K562 (cell line): ENCODE results near the gene SLC35G2. TPM values are rescaled to one million over a fixed set of nuclear protein-coding genes. Genes with fewer than 3 reads are reported as not detected.
"Not testable (repeated sequence)": the region's sequence is repeated elsewhere in the genome, so short reads cannot be mapped to it uniquely, and the experiment has no call there.

Experiments
- ATAC-seq: fragments of 200-7000 bp; cut with Tn5 transposase; 3 replicates; pipeline ENCODE4 v1.9.1; 2020; ENCODE audit warnings: moderate library complexity
- BruUV-seq: library from RNA; stranded (reverse); fragments of 400-500 nt; replicated peaks from 2 replicates; lab custom pipeline; 2021; lab: Mats Ljungman, UMichigan
- CTCF ChIA-PET: fragments of 300-600 bp; formaldehyde crosslinking; extraction: SDS; loops from one replicate; lab custom pipeline; 2021; ENCODE audit warnings: low intra/inter-chr PET ratio; lab: Yijun Ruan, JAX
- POLR2A ChIA-PET: fragments of 300-600, 350-650 bp; sonication (Branson Sonifier 250); formaldehyde crosslinking; extraction: SDS; loops from one replicate; lab custom pipeline; 2021; ENCODE audit warnings: antibody characterized with exemption, inconsistent platforms; lab: Yijun Ruan, JAX
- DNase-seq, 4 experiments: peaks; one replicate each; pipeline versions ENCODE4 v3.0.0 to v3.0.0-alpha.2; 2011 to 2018; ENCODE audit warnings: low spot score in 3 of 4, mixed read lengths in 3 of 4; ENCODE audit errors: extremely low read depth in 1 of 4
- FAIRE-seq: peaks from 2 replicates; lab custom pipeline; 2011; peaks lifted over from hg19 to GRCh38; lab: Jason Lieb, UNC
- H2AFZ ChIP-seq: 2 replicates; pipeline ENCODE4 v1.6.0; 2011; ENCODE audit warnings: low read depth, low read length, control low read depth, inconsistent platforms
- H3K27ac ChIP-seq: fragments of 200-600 bp; 3 replicates; pipeline ENCODE4 v1.8.0; 2011; ENCODE audit warnings: low read depth, mild to moderate bottlenecking, control low read depth, inconsistent platforms, low read length, moderate library complexity, mixed read lengths; ENCODE audit errors: extremely low read depth
- H3K27me3 ChIP-seq, 2 experiments: fragments of 300-600 bp in 1 of 2; 2 replicates in 1 of 2; 3 replicates in 1 of 2; pipeline versions ENCODE4 v1.6.0 to v1.8.0; 2011; ENCODE audit warnings: inconsistent platforms in 2 of 2, low read length in 2 of 2, mild to moderate bottlenecking in 1 of 2, mixed read lengths in 1 of 2, moderate library complexity in 1 of 2; ENCODE audit not compliant: control insufficient read depth in 2 of 2, insufficient read depth in 2 of 2
- H3K36me3 ChIP-seq: fragments of 300-600 bp; 3 replicates; pipeline ENCODE4 v1.8.0; 2011; ENCODE audit warnings: mild to moderate bottlenecking, low read length, inconsistent platforms; ENCODE audit not compliant: control insufficient read depth, insufficient read depth
- H3K4me1 ChIP-seq, 2 experiments: fragments of 200-600 bp in 1 of 2; replicated peaks in 1 of 2; 2 replicates in 1 of 2; 3 replicates in 1 of 2; pipeline versions ENCODE4 v1.5.1 to v1.8.0; 2011; ENCODE audit warnings: inconsistent platforms in 2 of 2, low read length in 2 of 2, mild to moderate bottlenecking in 1 of 2, mixed read lengths in 1 of 2, moderate library complexity in 1 of 2; ENCODE audit not compliant: control insufficient read depth in 2 of 2, insufficient read depth in 2 of 2
- H3K4me2 ChIP-seq: 2 replicates; pipeline ENCODE4 v1.6.1; 2011; ENCODE audit warnings: low read length, control low read depth, inconsistent platforms, mixed read lengths; ENCODE audit not compliant: insufficient read depth
- H3K4me3 ChIP-seq: fragments of 200-600 bp; sonication (generic), shearing (Covaris generic); 2 replicates; pipeline ENCODE4 v1.5.1; 2016; ENCODE audit warnings: control low read depth, inconsistent platforms
- H3K79me2 ChIP-seq: fragments of 200-600 bp; 3 replicates; pipeline ENCODE4 v1.8.0; 2011; ENCODE audit warnings: low read length, inconsistent platforms; ENCODE audit not compliant: control insufficient read depth, insufficient read depth
- H3K9ac ChIP-seq, 2 experiments: 2 replicates each; pipeline versions ENCODE4 v1.6.0 to v1.6.1; 2011; ENCODE audit warnings: low read depth in 2 of 2, low read length in 2 of 2, control low read depth in 1 of 2, inconsistent platforms in 1 of 2, mild to moderate bottlenecking in 1 of 2, mixed read lengths in 1 of 2; ENCODE audit not compliant: insufficient read depth in 1 of 2
- H3K9me1 ChIP-seq: one replicate; pipeline ENCODE4 v1.6.0; 2011; ENCODE audit warnings: inconsistent platforms, mild to moderate bottlenecking, low read length, moderate library complexity; ENCODE audit not compliant: control insufficient read depth, insufficient read depth
- H3K9me3 ChIP-seq: replicated peaks from 2 replicates; pipeline ENCODE4 v1.5.1; 2011; ENCODE audit warnings: low read depth, low read length, inconsistent platforms; ENCODE audit not compliant: control insufficient read depth, insufficient read depth
- H4K20me1 ChIP-seq: replicated peaks from 2 replicates; pipeline ENCODE4 v1.6.1; 2011; ENCODE audit warnings: low read length, inconsistent platforms, mixed read lengths; ENCODE audit not compliant: control insufficient read depth, insufficient read depth
- CEBPG ChIP-seq, 3 experiments: fragments of 200-800 bp in 1 of 3; sonication (Bioruptor generic) in 1 of 3; sonication (generic) in 1 of 3; formaldehyde crosslinking in 1 of 3; IDR thresholded peaks in 2 of 3; conservative IDR thresholded peaks in 1 of 3; 2 replicates each; pipeline versions ENCODE4 v1.6.1 to v1.8.0; 2016 to 2022; ENCODE audit warnings: missing compliant biosample characterization in 2 of 3, missing genetic modification characterization in 2 of 3, mild to moderate bottlenecking in 1 of 3, missing genetic modification reagents in 1 of 3
- HDAC3 ChIP-seq: fragments of 450-650 bp; IDR thresholded peaks from 2 replicates; pipeline ENCODE4 v1.6.1; 2018; ENCODE audit warnings: borderline replicate concordance, mild to moderate bottlenecking, moderate library complexity; ENCODE audit not compliant: partially characterized antibody
- HNRNPLL ChIP-seq: fragments of 200-400 bp; formaldehyde crosslinking; IDR thresholded peaks from 2 replicates; pipeline ENCODE4 v1.6.1; 2017; ENCODE audit warnings: low read length, low read depth, mild to moderate bottlenecking; ENCODE audit not compliant: poor library complexity, severe bottlenecking
- PRMT5 ChIP-seq: sonication (generic); formaldehyde crosslinking; IDR thresholded peaks from 2 replicates; pipeline ENCODE4 v1.5.0; 2020; ENCODE audit warnings: missing genetic modification reagents
- RBM17 ChIP-seq: fragments of 200-400 bp; formaldehyde crosslinking; IDR thresholded peaks from 2 replicates; pipeline ENCODE4 v1.6.1; 2017; ENCODE audit warnings: low read depth, mild to moderate bottlenecking, low read length, borderline replicate concordance
- SPI1 ChIP-seq: IDR thresholded peaks from 2 replicates; pipeline ENCODE4 v1.6.1; 2011; ENCODE audit warnings: low read depth, low read length, control low read depth, borderline replicate concordance
- THRA ChIP-seq: fragments of 450-650 bp; IDR thresholded peaks from 2 replicates; pipeline ENCODE4 v1.6.1; 2017; ENCODE audit warnings: mild to moderate bottlenecking, moderate library complexity
- UBTF ChIP-seq, 2 experiments: IDR thresholded peaks; 2 replicates each; pipeline ENCODE4 v1.6.1; 2012; ENCODE audit warnings: improper control_type of control experiment in 2 of 2, low read depth in 2 of 2, low read length in 2 of 2, borderline replicate concordance in 1 of 2
- WGBS: fragments of 100-300 bp; shearing (Covaris generic); methylation state at CpG from one replicate; pipeline ENCODE4 v1.1.6; 2016; ENCODE audit warnings: low coverage, mixed read lengths; ENCODE audit not compliant: insufficient coverage; ENCODE audit errors: missing lambda C conversion rate; 5-methylcytosine and 5-hydroxymethylcytosine counted together
- in situ Hi-C: fragments of 300-500 bp; cut with MboI; formaldehyde crosslinking; loops from 4 replicates; pipeline ENCODE4 v1.15.0; 2018; ENCODE audit warnings: inconsistent platforms, mixed read lengths
- intact Hi-C: fragments of 100-400 bp; cut with micrococcal nuclease; formaldehyde crosslinking; loops from 2 replicates; pipeline ENCODE4 v1.14.2; 2022
- polyA plus RNA-seq, 8 experiments: library from polyadenylated mRNA; depleted of rRNA in 4 of 8; stranded (reverse) in 5 of 8; unstranded in 3 of 8; fragments of >200 nt; fragmentation: Nextera tagmentation in 2 of 8; fragmentation: Illumina TruSeq in 1 of 8; extraction: Ambion mirVana in 2 of 8; extraction: Trizol in 1 of 8; gene quantifications; 2 replicates each; pipeline versions ENCODE4 v1.2.1 to v1.2.3, GENCODE V29; 2011 to 2014; ENCODE audit warnings: inconsistent platforms in 1 of 8, missing spikeins in 1 of 8
- total RNA-seq, 7 experiments: library from RNA; depleted of rRNA in 6 of 7; stranded (reverse); fragments of >200 nt in 6 of 7; fragmentation: Illumina TruSeq in 2 of 7; extraction: Trizol in 2 of 7; gene quantifications; 2 replicates each; pipeline versions ENCODE4 v1.2.1 to v1.2.3, GENCODE V29; 2011 to 2021; ENCODE audit warnings: low replicate concordance in 1 of 7

The SLC35G2 gene
- total and polyA plus RNA-seq, 9 of the 15 experiments (the other 6 are each of a cell fraction or from before 2014, with no cell fraction given), result 2.6 to 5.9 (median 3.2) TPM

GRCh38 chr3:136900694-136901093 lies 81.8 kb downstream of the SLC35G2 start:
- H3K9me1 ChIP-seq, POLR2A ChIA-PET, BruUV-seq, H3K27ac ChIP-seq, H3K9me3 ChIP-seq, H3K36me3 ChIP-seq, H3K4me3 ChIP-seq, CTCF ChIA-PET, intact Hi-C loops, H3K4me2 ChIP-seq, H2AFZ ChIP-seq, H3K9ac ChIP-seq, DNase-seq, H3K27me3 ChIP-seq, in situ Hi-C loops: not testable (repeated sequence)
- peak; percentile 82 for TF ChIP-seq SPI1
- ATAC-seq (peak; percentile 29; the same call in 1 of the 3 replicates), FAIRE-seq (peak; percentile 55)
- peaks cover 16% of the 10 kb centered on the region; the same call in 1 of the 2 replicates for H4K20me1 ChIP-seq
- 0% methylated on average over 1 of the region's 1 CpG for WGBS
- H3K79me2 ChIP-seq, result peaks cover 78% of the 10 kb centered on the region
- H3K4me1 ChIP-seq, result peaks cover 2 to 32% of the 10 kb centered on the region in 2 experiments; a peak in 4 of 5 replicates

- H3K27me3 ChIP-seq, result no peaks in the 10 kb centered on the region
- FAIRE-seq (no peak), ATAC-seq (no peak), DNase-seq (no peak)
- WGBS, result 72% methylated on average over 3 of the region's 3 CpGs
- H4K20me1 ChIP-seq, result peaks cover 17% of the 10 kb centered on the region
- H3K36me3 ChIP-seq, result no peaks in the 10 kb centered on the region
- in situ Hi-C loops, result no loop called here
- no peak overlapping the region; the same call in 2 of the 3 replicates for H3K27ac ChIP-seq
- no peak overlapping the region for H3K4me2 ChIP-seq
- H2AFZ ChIP-seq, result no peak overlapping the region
- peaks cover 78% of the 10 kb centered on the region for H3K79me2 ChIP-seq
- H3K9me3 ChIP-seq, result no peaks in the 10 kb centered on the region
- peaks cover 3 to 32% of the 10 kb centered on the region in 2 experiments; a peak in 4 of 5 replicates for H3K4me1 ChIP-seq
- no peaks in the 10 kb centered on the region for H3K9me1 ChIP-seq
- intact Hi-C loops, result no loop called here
- POLR2A ChIA-PET, result no interaction called here
- no TSS peak for BruUV-seq
- H3K9ac ChIP-seq, result no peak overlapping the region
- H3K4me3 ChIP-seq, result no peak overlapping the region
- CTCF ChIA-PET, result no interaction called here
- TF ChIP-seq THRA, result no peak
- no peak for TF ChIP-seq SPI1
- TF ChIP-seq CEBPG (CRISPR knock-in tag; IDR thresholded peaks at IDR 0.05), result no peak
- no peak for TF ChIP-seq CEBPG (tag; conservative IDR thresholded peaks at IDR 0.05 in 1 of 2, IDR thresholded peaks at IDR 0.05 in 1 of 2)
- TF ChIP-seq PRMT5 (CRISPR knock-in tag), result no peak
- TF ChIP-seq RBM17, result no peak
- no peak for TF ChIP-seq UBTF (IDR thresholded peaks at IDR 0.05; ENCODE audit: borderline replicate concordance in 1 of 2, low read depth in 2 of 2, low read length in 2 of 2)
- TF ChIP-seq HNRNPLL, result no peak
- no peak for TF ChIP-seq HDAC3
These were observed 82.5 kb downstream of the SLC35G2 start for GRCh38 chr3:136901391-136901790.
